B cell (primary cell): ENCODE data around the gene LDHA. TPM values are rescaled to one million over a fixed set of nuclear protein-coding genes. Genes with fewer than 3 reads are reported as not detected.

Experiments used
- ATAC-seq: fragments of 200-7000 bp; cut with Tn5 transposase; one replicate; pipeline ENCODE4 v1.10.0; 2021; ENCODE audit warnings: low read depth, mild to moderate bottlenecking, moderate number of reproducible peaks, moderate library complexity
- CTCF ChIA-PET: fragments of 350-600 bp; sonication (Branson Sonifier 250); formaldehyde crosslinking; loops from one replicate; lab custom pipeline; 2021; ENCODE audit warnings: antibody characterized with exemption, inconsistent platforms; lab: Charles Lee
- POLR2A ChIA-PET: fragments of 350-600 bp; sonication (Branson Sonifier 250); formaldehyde crosslinking; loops from one replicate; lab custom pipeline; 2021; ENCODE audit warnings: antibody characterized with exemption; lab: Charles Lee
- DNase-seq: peaks from one replicate; pipeline ENCODE4 v3.0.0; 2013
- H2AFZ ChIP-seq: 2 replicates; pipeline ENCODE4 v1.6.1; 2012; ENCODE audit warnings: mild to moderate bottlenecking, low read depth, low read length; ENCODE audit not compliant: insufficient read depth, poor library complexity, severe bottlenecking
- H3K27ac ChIP-seq, 2 donors: 1 replicate in 1 of 2; 2 replicates in 1 of 2; pipeline ENCODE4 v1.5.1; 2012 to 2013; ENCODE audit warnings: low read length in 2 of 2, mild to moderate bottlenecking in 2 of 2, moderate library complexity in 1 of 2
- H3K27me3 ChIP-seq, 4 experiments: fragments of 200-600 bp in 1 of 4; sonication (generic) in 1 of 4; replicated peaks in 1 of 4; 1 replicate in 2 of 4; 2 replicates in 2 of 4; pipeline versions ENCODE4 v1.6.1 to v1.7.0; 2013 to 2016; ENCODE audit warnings: low read length in 3 of 4, mild to moderate bottlenecking in 2 of 4, mixed read lengths in 1 of 4, moderate library complexity in 1 of 4; ENCODE audit not compliant: insufficient read depth in 4 of 4, control insufficient read depth in 3 of 4; ENCODE audit errors: control extremely low read depth in 1 of 4
- H3K36me3 ChIP-seq, 2 experiments: replicated peaks in 1 of 2; 1 replicate in 1 of 2; 2 replicates in 1 of 2; pipeline versions ENCODE4 v1.6.1 to v1.7.1; 2013; ENCODE audit warnings: low read length in 1 of 2; ENCODE audit not compliant: insufficient read depth in 2 of 2, control insufficient read depth in 1 of 2; ENCODE audit errors: control extremely low read depth in 1 of 2, extremely low read depth in 1 of 2
- H3K4me1 ChIP-seq, 2 donors: fragments of 200-600 bp in 1 of 2; sonication (generic) in 1 of 2; 1 replicate in 1 of 2; 2 replicates in 1 of 2; pipeline versions ENCODE4 v1.5.1 to v1.6.1; 2013 to 2017; ENCODE audit warnings: low read length in 2 of 2; ENCODE audit not compliant: control insufficient read depth in 2 of 2, insufficient read depth in 2 of 2
- H3K4me2 ChIP-seq: replicated peaks from 2 replicates; pipeline ENCODE3; 2012; ENCODE audit warnings: mild to moderate bottlenecking, low read depth, low read length; ENCODE audit not compliant: poor library complexity, severe bottlenecking
- H3K4me3 ChIP-seq, 5 experiments: fragments of 200-600 bp in 1 of 5; sonication (generic) in 1 of 5; 1 replicate in 3 of 5; 2 replicates in 2 of 5; pipeline versions ENCODE4 v1.5.1 to v1.7.0; 2011 to 2016; ENCODE audit warnings: low read length in 4 of 5, mild to moderate bottlenecking in 4 of 5, low read depth in 2 of 5, control low read depth in 1 of 5, moderate library complexity in 1 of 5; ENCODE audit not compliant: insufficient read depth in 1 of 5; ENCODE audit errors: control extremely low read depth in 1 of 5, extremely low read depth in 1 of 5
- H3K79me2 ChIP-seq: fragments of 200-600 bp; sonication (generic); one replicate; pipeline ENCODE4 v1.6.0; 2016; ENCODE audit warnings: low read length; ENCODE audit not compliant: control insufficient read depth, insufficient read depth
- H3K9ac ChIP-seq: fragments of 200-600 bp; sonication (generic); 2 replicates; pipeline ENCODE4 v1.6.1; 2017; ENCODE audit warnings: mild to moderate bottlenecking, low read length, moderate library complexity
- H3K9me3 ChIP-seq, 3 donors: one replicate each; pipeline versions ENCODE4 v1.6.1 to v1.7.1; 2013; ENCODE audit warnings: low read length in 2 of 3; ENCODE audit not compliant: control insufficient read depth in 2 of 3, insufficient read depth in 1 of 3; ENCODE audit errors: control extremely low read depth in 1 of 3
- H4K20me1 ChIP-seq: 2 replicates; pipeline ENCODE4 v1.6.0; 2012; ENCODE audit warnings: mild to moderate bottlenecking, low read length; ENCODE audit not compliant: insufficient read depth, control insufficient read depth, poor library complexity, severe bottlenecking
- H3K27ac Mint-ChIP-seq: one replicate; pipeline ENCODE4 v1.8.0; 2021; ENCODE audit warnings: mixed read lengths
- H3K27me3 Mint-ChIP-seq: one replicate; pipeline ENCODE4 v1.8.0; 2021; ENCODE audit warnings: mixed read lengths
- H3K4me1 Mint-ChIP-seq: one replicate; pipeline ENCODE4 v1.8.0; 2021; ENCODE audit warnings: mixed read lengths
- H3K4me3 Mint-ChIP-seq: one replicate; pipeline ENCODE4 v1.8.0; 2021; ENCODE audit warnings: mixed read lengths
- H3K9me3 Mint-ChIP-seq: one replicate; pipeline ENCODE4 v1.8.0; 2022; ENCODE audit warnings: mixed read lengths; ENCODE audit not compliant: insufficient read depth
- CTCF ChIP-seq: fragments of 200-600 bp; IDR thresholded peaks from one replicate; pipeline ENCODE4 v1.8.0; 2022; ENCODE audit warnings: antibody characterized with exemption, mild to moderate bottlenecking
- EZH2 ChIP-seq: IDR thresholded peaks from 2 replicates; pipeline ENCODE4 v1.6.1; 2012; ENCODE audit warnings: borderline replicate concordance, low read depth, mild to moderate bottlenecking, moderate library complexity, low read length; ENCODE audit not compliant: insufficient read depth, poor library complexity, severe bottlenecking
- WGBS: methylation state at CpG from one replicate; pipeline ENCODE4 v1.1.5; 2013; ENCODE audit warnings: missing lambda C conversion rate; ENCODE audit not compliant: insufficient coverage; 5-methylcytosine and 5-hydroxymethylcytosine counted together
- intact Hi-C: fragments of 100-400 bp; cut with micrococcal nuclease; formaldehyde crosslinking; loops from one replicate; pipeline ENCODE4 v1.10.0; 2022
- polyA plus RNA-seq: library from polyadenylated mRNA; depleted of rRNA; stranded (reverse); fragments of >200 nt; gene quantifications from 2 replicates; pipeline ENCODE4 v1.2.3, GENCODE V29; 2012
- total RNA-seq, 2 donors: library from RNA; stranded (reverse); fragments of 120-200 nt in 1 of 2; gene quantifications; 1 replicate in 1 of 2; 2 replicates in 1 of 2; pipeline versions ENCODE4 v1.2.3 to v1.2.4, GENCODE V29; 2013 to 2022

Gene LDHA
- total and polyA plus RNA-seq, 2 donors (not counting 1 experiment from before 2014, with no cell fraction given) = 91.2 to 113 TPM

- Histone ChIP-seq H3K4me1 (peaks cover 11 to 15% of the 10 kb centered on the region in 2 donors), H3K27me3 (no peaks in the 10 kb centered on the region), H2AFZ (peak overlapping the region; percentile 77), H3K9ac (peak overlapping the region; percentile 96), H3K79me2 (peaks cover 42% of the 10 kb centered on the region), H3K9me3 (no peaks in the 10 kb centered on the region), H3K36me3 (peaks cover 5 to 16% of the 10 kb centered on the region in 2 experiments), H3K4me3 (peak overlapping the region; percentile 50 to 96 (median 85)), H4K20me1 (peaks cover 23% of the 10 kb centered on the region), H3K27ac (peak overlapping the region; percentile 82 to 83), H3K4me2 (peak overlapping the region; percentile 81)
- Mint-ChIP-seq H3K4me1 (peaks cover 28% of the 10 kb centered on the region), H3K9me3 (no peaks in the 10 kb centered on the region), H3K4me3 (peak overlapping the region; percentile 98), H3K27ac (peak overlapping the region; percentile 94), H3K27me3 (no peaks in the 10 kb centered on the region)
- POLR2A ChIA-PET = interaction anchor here (0.6 to 3.4 kb wide), 4 partner anchors 9 to 241 kb away, joined by 3 to 18 read pairs (median 7); partner anchors contain the start of genes GTF2H1, HPS5, SPTY2D1 and TSG101
- ATAC-seq (no peak), DNase-seq (no peak)
- TF ChIP-seq CTCF (no peak), EZH2 (no peak)
- 79% methylated on average over 17 of the region's 22 CpGs for WGBS
- intact Hi-C loops = loop anchor here (1.0 to 10.0 kb wide), 5 partner anchors 279 to 1971 kb away; partner anchors contain the start of genes HTATIP2, IGSF22, SAAL1 and TMEM86A
- CTCF ChIA-PET = interaction anchor here (1.0 to 2.5 kb wide), 2 partner anchors 43 to 72 kb away, joined by 3 to 11 read pairs; partner anchors contain the start of genes GTF2H1 and HPS5
These were observed 635 bp upstream of the LDHA start for GRCh38 chr11:18393581-18394274.
